Karpas-422 (cell line): ENCODE data around the gene CISD1. TPM values are rescaled to one million over a fixed set of nuclear protein-coding genes. Genes with fewer than 3 reads are reported as not detected.

Experiments used
- DNase-seq: peaks from one replicate; pipeline ENCODE4 v3.0.0-alpha.2; 2015
- H2AFZ ChIP-seq: fragments of 200-600 bp; sonication (generic); 2 replicates; pipeline ENCODE4 v1.6.1; 2014; ENCODE audit warnings: antibody characterized with exemption, low read length, mixed read lengths
- H3K27ac ChIP-seq: fragments of 200-600 bp; sonication (generic); 2 replicates; pipeline ENCODE4 v1.5.1; 2014; ENCODE audit warnings: mild to moderate bottlenecking, low read length, moderate library complexity
- H3K27me3 ChIP-seq: fragments of 200-600 bp; sonication (generic); 2 replicates; pipeline ENCODE4 v1.6.1; 2014; ENCODE audit warnings: low read length, mixed read lengths
- H3K36me3 ChIP-seq: fragments of 200-600 bp; sonication (generic); 2 replicates; pipeline ENCODE4 v1.6.1; 2014; ENCODE audit warnings: low read length, mixed read lengths; ENCODE audit not compliant: insufficient read depth
- H3K4me1 ChIP-seq: fragments of 200-600 bp; sonication (generic); 2 replicates; pipeline ENCODE4 v1.6.1; 2014; ENCODE audit warnings: mild to moderate bottlenecking, low read length, mixed read lengths
- H3K4me2 ChIP-seq: fragments of 200-600 bp; sonication (generic); 2 replicates; pipeline ENCODE4 v1.6.1; 2014; ENCODE audit warnings: low read length, low read depth, mild to moderate bottlenecking; ENCODE audit not compliant: poor library complexity, severe bottlenecking
- H3K4me3 ChIP-seq: fragments of 200-600 bp; sonication (generic); 2 replicates; pipeline ENCODE4 v1.5.1; 2014; ENCODE audit warnings: mild to moderate bottlenecking, antibody characterized with exemption, low read length, mixed read lengths
- H3K79me2 ChIP-seq: fragments of 200-600 bp; sonication (generic); 2 replicates; pipeline ENCODE4 v1.6.1; 2014; ENCODE audit warnings: mild to moderate bottlenecking, low read length, mixed read lengths
- H3K9ac ChIP-seq: fragments of 200-600 bp; sonication (generic); 2 replicates; pipeline ENCODE4 v1.6.0; 2014; ENCODE audit warnings: low read length
- H3K9me2 ChIP-seq: fragments of 200-600 bp; sonication (generic), shearing (Covaris generic); replicated peaks from 2 replicates; pipeline ENCODE4 v1.6.0; 2014; ENCODE audit warnings: mild to moderate bottlenecking, low read length, moderate library complexity; ENCODE audit not compliant: insufficient read depth
- H3K9me3 ChIP-seq: fragments of 300-700, 200-600 bp; sonication (generic); 2 replicates; pipeline ENCODE4 v1.6.1; 2014; ENCODE audit warnings: low read length, mixed read lengths
- H4K20me1 ChIP-seq: fragments of 200-600 bp; sonication (generic); 2 replicates; pipeline ENCODE4 v1.6.1; 2014; ENCODE audit warnings: mild to moderate bottlenecking, antibody characterized with exemption, low read length, low read depth; ENCODE audit not compliant: insufficient read depth
- total RNA-seq: library from RNA; depleted of rRNA; stranded (reverse); fragments of >200 nt; shearing (Covaris generic); gene quantifications from 2 replicates; pipeline ENCODE4 v1.2.3, GENCODE V29; 2014; ENCODE audit warnings: low replicate concordance

CISD1 gene
- total RNA-seq, 1 experiment from 2014 or later: 74.1 TPM

- no peaks in the 10 kb centered on the region for H3K27me3 ChIP-seq
- H3K9ac ChIP-seq: peak overlapping the region; percentile 85
- peak; percentile 84 for DNase-seq
- no peaks in the 10 kb centered on the region for H3K9me2 ChIP-seq
- H2AFZ ChIP-seq: peak overlapping the region; percentile 12; the same call in 1 of the 2 replicates
- H3K9me3 ChIP-seq: no peaks in the 10 kb centered on the region
- H3K36me3 ChIP-seq: peaks cover 7% of the 10 kb centered on the region; the same call in 1 of the 2 replicates
- peaks cover 90% of the 10 kb centered on the region for H3K79me2 ChIP-seq
- peaks cover 43% of the 10 kb centered on the region for H3K4me1 ChIP-seq
- no peaks in the 10 kb centered on the region for H4K20me1 ChIP-seq
- peak overlapping the region; percentile 81 for H3K4me3 ChIP-seq
- H3K4me2 ChIP-seq: peak overlapping the region; percentile 99
- peak overlapping the region; percentile 80 for H3K27ac ChIP-seq
These were observed 1.9 kb upstream of the CISD1 start for GRCh38 chr10:58266826-58267712.

- Histone ChIP-seq H3K9ac (peak within 1 kb of the TSS; percentile 85), H3K9me3 (no peaks in the 10 kb centered on the region), H4K20me1 (no peaks in the 10 kb centered on the region), H3K27me3 (no peaks in the 10 kb centered on the region), H3K4me1 (peaks cover 44% of the 10 kb centered on the region), H2AFZ (peak within 1 kb of the TSS; percentile 96), H3K36me3 (peaks cover 10% of the 10 kb centered on the region; the same call in 1 of the 2 replicates), H3K9me2 (no peaks in the 10 kb centered on the region), H3K79me2 (peaks cover 90% of the 10 kb centered on the region), H3K27ac (peak within 1 kb of the TSS; percentile 80), H3K4me3 (peak within 1 kb of the TSS; percentile 81), H3K4me2 (peak within 1 kb of the TSS; percentile 99)
- DNase-seq: peak; percentile 97
These were observed 1.1 kb upstream of the CISD1 start, which contains the start of gene IPMK for GRCh38 chr10:58267713-58268453. TSS of gene IPMK (minus strand) at chr10:58267894. CDS start at chr10:58267611, 283 bp downstream.

GRCh38 chr10:58268454-58268945 is 462 bp upstream of the CISD1 start:
- Histone ChIP-seq H3K36me3 (peaks cover 10% of the 10 kb centered on the region; the same call in 1 of the 2 replicates), H3K4me2 (peak overlapping the region; percentile 99), H3K9me2 (no peaks in the 10 kb centered on the region), H4K20me1 (no peaks in the 10 kb centered on the region), H3K4me3 (peak overlapping the region; percentile 81), H3K9me3 (no peaks in the 10 kb centered on the region), H3K9ac (peak overlapping the region; percentile 85), H3K79me2 (peaks cover 90% of the 10 kb centered on the region), H3K27me3 (no peaks in the 10 kb centered on the region), H3K27ac (peak overlapping the region; percentile 78), H3K4me1 (peaks cover 44% of the 10 kb centered on the region), H2AFZ (peak overlapping the region; percentile 96)
- no peak for DNase-seq

GRCh38 chr10:58269782-58270290 is 874 bp downstream of the CISD1 start:
- no peaks in the 10 kb centered on the region for H3K27me3 ChIP-seq
- peaks cover 33% of the 10 kb centered on the region for H3K4me1 ChIP-seq
- peak overlapping the region; percentile 81 for H3K4me3 ChIP-seq
- peak overlapping the region; percentile 88 for H3K4me2 ChIP-seq
- no peak for DNase-seq
- H3K27ac ChIP-seq: peak overlapping the region; percentile 76
- peak overlapping the region; percentile 88 for H3K9ac ChIP-seq
- H4K20me1 ChIP-seq: no peaks in the 10 kb centered on the region
- H3K9me2 ChIP-seq: no peaks in the 10 kb centered on the region
- H2AFZ ChIP-seq: 0 out of 2 replicates have a peak overlapping the region, but pooled peaks have one; percentile 59
- H3K79me2 ChIP-seq: peaks cover 90% of the 10 kb centered on the region
- H3K36me3 ChIP-seq: 0 out of 2 replicates have a peak, but pooled peaks cover 3% of the 10 kb centered on the region
- H3K9me3 ChIP-seq: no peaks in the 10 kb centered on the region

GRCh38 chr10:58275261-58275660 is 6.3 kb downstream of the CISD1 start:
- DNase-seq: no peak
- H3K9me2 ChIP-seq: no peaks in the 10 kb centered on the region
- H3K27me3 ChIP-seq: no peaks in the 10 kb centered on the region
- H3K4me2 ChIP-seq: no peak overlapping the region
- H3K27ac ChIP-seq: no peak overlapping the region
- H3K36me3 ChIP-seq: peaks cover 31% of the 10 kb centered on the region
- no peaks in the 10 kb centered on the region; the same call in 1 of the 2 replicates for H4K20me1 ChIP-seq
- peaks cover 15% of the 10 kb centered on the region for H3K4me1 ChIP-seq
- H2AFZ ChIP-seq: no peak overlapping the region
- no peaks in the 10 kb centered on the region for H3K9me3 ChIP-seq
- H3K4me3 ChIP-seq: no peak overlapping the region
- no peak overlapping the region for H3K9ac ChIP-seq
- H3K79me2 ChIP-seq: peaks cover 98% of the 10 kb centered on the region

- no peak for DNase-seq
- Histone ChIP-seq H3K36me3 (peaks cover 33% of the 10 kb centered on the region), H4K20me1 (no peaks in the 10 kb centered on the region; the same call in 1 of the 2 replicates), H3K9ac (no peak overlapping the region), H3K27ac (no peak overlapping the region), H3K4me2 (no peak overlapping the region), H3K9me3 (no peaks in the 10 kb centered on the region), H3K4me3 (no peak overlapping the region), H3K79me2 (peaks cover 98% of the 10 kb centered on the region), H2AFZ (no peak overlapping the region), H3K27me3 (no peaks in the 10 kb centered on the region), H3K4me1 (peaks cover 9% of the 10 kb centered on the region), H3K9me2 (no peaks in the 10 kb centered on the region)
These were observed 6.9 kb downstream of the CISD1 start for GRCh38 chr10:58275908-58276307.

- Histone ChIP-seq H4K20me1 (no peaks in the 10 kb centered on the region; the same call in 1 of the 2 replicates), H3K9me2 (no peaks in the 10 kb centered on the region), H3K79me2 (peaks cover 98% of the 10 kb centered on the region), H3K9ac (no peak overlapping the region), H3K27me3 (no peaks in the 10 kb centered on the region), H2AFZ (no peak overlapping the region), H3K4me3 (no peak overlapping the region), H3K9me3 (no peaks in the 10 kb centered on the region), H3K4me2 (no peak overlapping the region), H3K36me3 (peaks cover 42% of the 10 kb centered on the region), H3K4me1 (peaks cover 18% of the 10 kb centered on the region), H3K27ac (no peak overlapping the region)
- DNase-seq: no peak
These were observed 9.5 kb downstream of the CISD1 start for GRCh38 chr10:58278274-58278961.
